AG09309 (cell line): Measurements from ENCODE around the gene ATAT1.

Source experiments
- DNase-seq: peaks from one replicate; pipeline ENCODE4 v3.0.0-alpha.2; 2010; ENCODE audit warnings: low read depth
- H3K4me3 ChIP-seq: 2 replicates; pipeline ENCODE4 v1.5.1; 2011; ENCODE audit warnings: mild to moderate bottlenecking, low read depth, low read length, moderate library complexity; ENCODE audit not compliant: control insufficient read depth
- CTCF ChIP-seq: IDR thresholded peaks from 2 replicates; pipeline ENCODE4 v1.5.1; 2011; ENCODE audit warnings: mild to moderate bottlenecking, low read depth, low read length, inconsistent platforms; ENCODE audit not compliant: insufficient read depth, control insufficient read depth; ENCODE audit errors: missing control alignments

ATAT1 gene

GRCh38 chr6:30683980-30684338, 57.3 kb downstream of the ATAT1 start:
- DNase-seq: no peak
- no peak for TF ChIP-seq CTCF
- H3K4me3 ChIP-seq: peak overlapping the region; percentile 89

- peak overlapping the region; percentile 89 for H3K4me3 ChIP-seq
- no peak for DNase-seq
- TF ChIP-seq CTCF: no peak
These were observed 57.9 kb downstream of the ATAT1 start for GRCh38 chr6:30684386-30685156.

GRCh38 chr6:30685157-30686008, 58.7 kb downstream of the ATAT1 start:
- peak; percentile 27 for TF ChIP-seq CTCF
- H3K4me3 ChIP-seq: peak overlapping the region; percentile 89
- DNase-seq: no peak

GRCh38 chr6:30686009-30686907, 59.6 kb downstream of the ATAT1 start, which contains the start of gene PPP1R18:
PPP1R18 (minus strand) TSS chr6:30686645; CDS start chr6:30686018, 627 bp downstream.
- TF ChIP-seq CTCF: no peak
- no peak for DNase-seq
- peak within 1 kb of the TSS; percentile 89 for H3K4me3 ChIP-seq

GRCh38 chr6:30686908-30687658, 60.4 kb downstream of the ATAT1 start:
- peak overlapping the region; percentile 89 for H3K4me3 ChIP-seq
- no peak for TF ChIP-seq CTCF
- peak; percentile 85 for DNase-seq
